Measurements from ENCODE around the gene PTCH2.
"Not testable (repeated sequence)": the region's sequence is repeated elsewhere in the genome, so short reads cannot be mapped to it uniquely, and the experiment has no call there.

Gene PTCH2

GRCh38 chr1:44819196-44819607 lies 23.9 kb downstream of the PTCH2 start:
- H3K4me1 ChIP-seq (ENCODE audit: control insufficient read depth, insufficient read depth, low read length) = peaks cover 6% of the 10 kb centered on the region; the same call in 1 of the 2 replicates
- no peaks in the 10 kb centered on the region for H3K36me3 ChIP-seq (ENCODE audit: control insufficient read depth, insufficient read depth, low read length)
- H3K27me3 ChIP-seq (ENCODE audit: control insufficient read depth, insufficient read depth, low read length) = no peaks in the 10 kb centered on the region
- peak overlapping the region; percentile 97 for H3K27ac ChIP-seq (ENCODE audit: low read depth, low read length)
- H3K9me3 ChIP-seq (ENCODE audit: control insufficient read depth, insufficient read depth, low read length) = no peaks in the 10 kb centered on the region
- no peak overlapping the region for H3K9ac ChIP-seq (ENCODE audit: low read depth, low read length)
- H3K4me3 ChIP-seq (ENCODE audit: low read depth, low read length) = peak overlapping the region; percentile 36

- Histone ChIP-seq H3K4me3 (ENCODE audit: low read depth, low read length) (no peak overlapping the region), H3K36me3 (ENCODE audit: control insufficient read depth, insufficient read depth, low read length) (no peaks in the 10 kb centered on the region), H3K9ac (ENCODE audit: low read depth, low read length) (no peak overlapping the region), H3K4me1 (ENCODE audit: control insufficient read depth, insufficient read depth, low read length) (peaks cover 11% of the 10 kb centered on the region; the same call in 1 of the 2 replicates), H3K27me3 (ENCODE audit: control insufficient read depth, insufficient read depth, low read length) (0 out of 2 replicates have a peak, but pooled peaks cover 1% of the 10 kb centered on the region), H3K9me3 (ENCODE audit: control insufficient read depth, insufficient read depth, low read length) (no peaks in the 10 kb centered on the region), H3K27ac (ENCODE audit: low read depth, low read length) (no peak overlapping the region)
These were observed 25.1 kb downstream of the PTCH2 start for GRCh38 chr1:44817771-44818495.

- H3K9me3 ChIP-seq (ENCODE audit: control insufficient read depth, insufficient read depth, low read length) = no peaks in the 10 kb centered on the region
- no peak overlapping the region for H3K9ac ChIP-seq (ENCODE audit: low read depth, low read length)
- H3K27ac ChIP-seq (ENCODE audit: low read depth, low read length) = no peak overlapping the region
- H3K4me3 ChIP-seq (ENCODE audit: low read depth, low read length) = no peak overlapping the region
- no peaks in the 10 kb centered on the region for H3K36me3 ChIP-seq (ENCODE audit: control insufficient read depth, insufficient read depth, low read length)
- H3K27me3 ChIP-seq (ENCODE audit: control insufficient read depth, insufficient read depth, low read length) = 0 out of 2 replicates have a peak, but pooled peaks cover 4% of the 10 kb centered on the region
- H3K4me1 ChIP-seq (ENCODE audit: control insufficient read depth, insufficient read depth, low read length) = peaks cover 12% of the 10 kb centered on the region; the same call in 1 of the 2 replicates
These were observed 25.7 kb downstream of the PTCH2 start for GRCh38 chr1:44817307-44817706.

- not testable (repeated sequence) for H3K27ac ChIP-seq (ENCODE audit: low read depth, low read length); H3K9me3 ChIP-seq (ENCODE audit: control insufficient read depth, insufficient read depth, low read length); H3K9ac ChIP-seq (ENCODE audit: low read depth, low read length)
These were observed 27.1 kb downstream of the PTCH2 start for GRCh38 chr1:44815926-44816325.

GRCh38 chr1:44812822-44813543 lies 30.1 kb downstream of the PTCH2 start:
- no peak overlapping the region for H3K9ac ChIP-seq (ENCODE audit: low read depth, low read length)
- H3K4me3 ChIP-seq (ENCODE audit: low read depth, low read length) = peak overlapping the region; percentile 59
- peaks cover 26% of the 10 kb centered on the region for H3K4me1 ChIP-seq (ENCODE audit: control insufficient read depth, insufficient read depth, low read length)
- H3K27me3 ChIP-seq (ENCODE audit: control insufficient read depth, insufficient read depth, low read length) = 0 out of 2 replicates have a peak, but pooled peaks cover 4% of the 10 kb centered on the region
- H3K9me3 ChIP-seq (ENCODE audit: control insufficient read depth, insufficient read depth, low read length) = no peaks in the 10 kb centered on the region
- no peak overlapping the region for H3K27ac ChIP-seq (ENCODE audit: low read depth, low read length)
- H3K36me3 ChIP-seq (ENCODE audit: control insufficient read depth, insufficient read depth, low read length) = no peaks in the 10 kb centered on the region

More at GRCh38 chr1:44815926-44816325, 27.1 kb downstream of the PTCH2 start:
- H3K4me3 ChIP-seq (ENCODE audit: low read depth, low read length); H3K36me3 ChIP-seq (ENCODE audit: control insufficient read depth, insufficient read depth, low read length); H3K27me3 ChIP-seq (ENCODE audit: control insufficient read depth, insufficient read depth, low read length): not testable (repeated sequence)
- peaks cover 12% of the 10 kb centered on the region; the same call in 1 of the 2 replicates for H3K4me1 ChIP-seq (ENCODE audit: control insufficient read depth, insufficient read depth, low read length)

GRCh38 chr1:44811234-44811633 lies 31.8 kb downstream of the PTCH2 start:
- peaks cover 40% of the 10 kb centered on the region for H3K4me1 ChIP-seq (ENCODE audit: control insufficient read depth, insufficient read depth, low read length)
- H3K27me3 ChIP-seq (ENCODE audit: control insufficient read depth, insufficient read depth, low read length) = 0 out of 2 replicates have a peak, but pooled peaks cover 4% of the 10 kb centered on the region
- no peak overlapping the region for H3K9ac ChIP-seq (ENCODE audit: low read depth, low read length)
- H3K4me3 ChIP-seq (ENCODE audit: low read depth, low read length) = no peak overlapping the region
- no peak overlapping the region for H3K27ac ChIP-seq (ENCODE audit: low read depth, low read length)
- H3K36me3 ChIP-seq (ENCODE audit: control insufficient read depth, insufficient read depth, low read length) = peaks cover 7% of the 10 kb centered on the region; the same call in 1 of the 2 replicates
- H3K9me3 ChIP-seq (ENCODE audit: control insufficient read depth, insufficient read depth, low read length) = no peaks in the 10 kb centered on the region

GRCh38 chr1:44810762-44811105 lies 32.3 kb downstream of the PTCH2 start:
- not testable (repeated sequence) for H3K9ac ChIP-seq (ENCODE audit: low read depth, low read length); H3K27me3 ChIP-seq (ENCODE audit: control insufficient read depth, insufficient read depth, low read length); H3K27ac ChIP-seq (ENCODE audit: low read depth, low read length); H3K4me3 ChIP-seq (ENCODE audit: low read depth, low read length); H3K9me3 ChIP-seq (ENCODE audit: control insufficient read depth, insufficient read depth, low read length)
- Histone ChIP-seq H3K36me3 (ENCODE audit: control insufficient read depth, insufficient read depth, low read length) (peaks cover 10% of the 10 kb centered on the region; the same call in 1 of the 2 replicates), H3K4me1 (ENCODE audit: control insufficient read depth, insufficient read depth, low read length) (peaks cover 40% of the 10 kb centered on the region)

- Histone ChIP-seq H3K4me3 (ENCODE audit: low read depth, low read length) (no peak overlapping the region), H3K9ac (ENCODE audit: low read depth, low read length) (no peak overlapping the region)
These were observed 32.8 kb downstream of the PTCH2 start for GRCh38 chr1:44810101-44810761.

GRCh38 chr1:44808938-44809917 lies 33.8 kb downstream of the PTCH2 start:
- Histone ChIP-seq H3K4me3 (ENCODE audit: low read depth, low read length) (no peak overlapping the region), H3K9me3 (ENCODE audit: control insufficient read depth, insufficient read depth, low read length) (no peaks in the 10 kb centered on the region), H3K9ac (ENCODE audit: low read depth, low read length) (no peak overlapping the region), H3K4me1 (ENCODE audit: control insufficient read depth, insufficient read depth, low read length) (peaks cover 40% of the 10 kb centered on the region), H3K27me3 (ENCODE audit: control insufficient read depth, insufficient read depth, low read length) (0 out of 2 replicates have a peak, but pooled peaks cover 4% of the 10 kb centered on the region), H3K27ac (ENCODE audit: low read depth, low read length) (peak overlapping the region; percentile 98), H3K36me3 (ENCODE audit: control insufficient read depth, insufficient read depth, low read length) (peaks cover 17% of the 10 kb centered on the region)

More at GRCh38 chr1:44810101-44810761, 32.8 kb downstream of the PTCH2 start:
- 0 out of 2 replicates have a peak, but pooled peaks cover 4% of the 10 kb centered on the region for H3K27me3 ChIP-seq (ENCODE audit: control insufficient read depth, insufficient read depth, low read length)
- peaks cover 40% of the 10 kb centered on the region for H3K4me1 ChIP-seq (ENCODE audit: control insufficient read depth, insufficient read depth, low read length)
- H3K9me3 ChIP-seq (ENCODE audit: control insufficient read depth, insufficient read depth, low read length) = no peaks in the 10 kb centered on the region
- no peak overlapping the region for H3K27ac ChIP-seq (ENCODE audit: low read depth, low read length)
- H3K36me3 ChIP-seq (ENCODE audit: control insufficient read depth, insufficient read depth, low read length) = peaks cover 13% of the 10 kb centered on the region

Measured in HUES48 (cell line).